Measurements from ENCODE around the gene C17orf100. TPM values are rescaled to one million over a fixed set of nuclear protein-coding genes. Genes with fewer than 3 reads are reported as not detected.

Gene C17orf100
- total and polyA plus RNA-seq, 2 of the 13 experiments (the other 11 are each of a cell fraction or from before 2014, with no cell fraction given) = 3.6 to 8.7 TPM

GRCh38 chr17:6699997-6700947 is 48.7 kb downstream of the C17orf100 start (continued):
- TF ChIP-seq MAX (IDR thresholded peaks at IDR 0.05) (peak; percentile 90), NFYC (CRISPR knock-in tag; IDR thresholded peaks at IDR 0.05) (no peak; the same call in 1 of the 2 replicates), UBTF (CRISPR knock-in tag; IDR thresholded peaks at IDR 0.05) (peak; percentile 48; the same call in 1 of the 2 replicates), SIN3A (IDR thresholded peaks at IDR 0.05; ENCODE audit: borderline replicate concordance, low read depth, low read length) (0 out of 2 replicates have a peak, but pooled peaks have one; percentile 50), ERF (CRISPR knock-in tag; IDR thresholded peaks at IDR 0.05) (peak; percentile 87), ZBTB2 (CRISPR knock-in tag; IDR thresholded peaks at IDR 0.05; ENCODE audit: low read depth) (no peak), GTF3A (CRISPR knock-in tag; conservative IDR thresholded peaks at IDR 0.05) (0 out of 2 replicates have a peak, but pooled peaks have one; percentile 38), ZNF446 (CRISPR knock-in tag; IDR thresholded peaks at IDR 0.05) (no peak), ARID3A (IDR thresholded peaks at IDR 0.05; ENCODE audit: low read depth, low read length) (peak; percentile 89), ZNF790 (CRISPR knock-in tag; IDR thresholded peaks at IDR 0.05; ENCODE audit: borderline replicate concordance) (peak; percentile 33; the same call in 1 of the 2 replicates), GATAD1 (CRISPR knock-in tag; IDR thresholded peaks at IDR 0.05) (peak; percentile 65), ZNF33B (CRISPR knock-in tag; IDR thresholded peaks at IDR 0.05) (no peak), ZNF703 (CRISPR knock-in tag; IDR thresholded peaks at IDR 0.05; ENCODE audit: borderline replicate concordance) (peak; percentile 58; the same call in 1 of the 2 replicates), E2F1 (CRISPR knock-in tag; IDR thresholded peaks at IDR 0.05) (no peak), REST (IDR thresholded peaks at IDR 0.05; ENCODE audit: borderline replicate concordance in 1 of 2, low read depth in 1 of 2, low read length in 2 of 2) (peak in 1 of 2 experiments; percentile 71; a peak in 1 of 4 replicates), RORA (CRISPR knock-in tag; IDR thresholded peaks at IDR 0.05) (no peak), ZNF615 (CRISPR knock-in tag; IDR thresholded peaks at IDR 0.05; ENCODE audit: borderline replicate concordance) (no peak)
